Activated naive CD4-positive, alpha-beta T cell treated with anti-CD3 and anti-CD28 coated beads for 36 hours (primary cell): Measurements from ENCODE around the gene ALKBH5. TPM values are rescaled to one million over a fixed set of nuclear protein-coding genes. Genes with fewer than 3 reads are reported as not detected.
A peak's percentile ranks its signal among the peaks of the same experiment; 100 is the strongest.

Source experiments
- CTCF ChIA-PET: fragments of 350-600 bp; sonication (Branson Sonifier 250); formaldehyde crosslinking; loops from one replicate; lab custom pipeline; 2021; ENCODE audit warnings: antibody characterized with exemption; lab: Charles Lee
- DNase-seq: peaks from one replicate; pipeline ENCODE4 v3.0.0-alpha.2; 2020
- H3K27ac Mint-ChIP-seq: one replicate; pipeline ENCODE4 v1.8.0; 2021; ENCODE audit warnings: mild to moderate bottlenecking, mixed read lengths
- H3K27me3 Mint-ChIP-seq: one replicate; pipeline ENCODE4 v1.8.0; 2021; ENCODE audit warnings: low read depth, mixed read lengths
- H3K36me3 Mint-ChIP-seq: one replicate; pipeline ENCODE4 v1.8.0; 2021; ENCODE audit warnings: low read depth, mixed read lengths
- H3K4me1 Mint-ChIP-seq: one replicate; pipeline ENCODE4 v1.8.0; 2021; ENCODE audit warnings: low read depth, mixed read lengths
- H3K4me3 Mint-ChIP-seq: one replicate; pipeline ENCODE4 v1.8.0; 2021; ENCODE audit warnings: mild to moderate bottlenecking, moderate library complexity, mixed read lengths
- H3K9me3 Mint-ChIP-seq: one replicate; pipeline ENCODE4 v1.8.0; 2021; ENCODE audit warnings: mixed read lengths
- intact Hi-C: fragments of 100-400 bp; cut with micrococcal nuclease; formaldehyde crosslinking; loops from one replicate; pipeline ENCODE4 v1.15.1; 2023
- total RNA-seq, 2 experiments: library from RNA; stranded (reverse); gene quantifications; one replicate each; pipeline ENCODE4 v1.2.3, GENCODE V29; 2021

Gene ALKBH5
- total RNA-seq, 2 experiments from 2014 or later = 83.4 to 86.7 TPM

DNA sequence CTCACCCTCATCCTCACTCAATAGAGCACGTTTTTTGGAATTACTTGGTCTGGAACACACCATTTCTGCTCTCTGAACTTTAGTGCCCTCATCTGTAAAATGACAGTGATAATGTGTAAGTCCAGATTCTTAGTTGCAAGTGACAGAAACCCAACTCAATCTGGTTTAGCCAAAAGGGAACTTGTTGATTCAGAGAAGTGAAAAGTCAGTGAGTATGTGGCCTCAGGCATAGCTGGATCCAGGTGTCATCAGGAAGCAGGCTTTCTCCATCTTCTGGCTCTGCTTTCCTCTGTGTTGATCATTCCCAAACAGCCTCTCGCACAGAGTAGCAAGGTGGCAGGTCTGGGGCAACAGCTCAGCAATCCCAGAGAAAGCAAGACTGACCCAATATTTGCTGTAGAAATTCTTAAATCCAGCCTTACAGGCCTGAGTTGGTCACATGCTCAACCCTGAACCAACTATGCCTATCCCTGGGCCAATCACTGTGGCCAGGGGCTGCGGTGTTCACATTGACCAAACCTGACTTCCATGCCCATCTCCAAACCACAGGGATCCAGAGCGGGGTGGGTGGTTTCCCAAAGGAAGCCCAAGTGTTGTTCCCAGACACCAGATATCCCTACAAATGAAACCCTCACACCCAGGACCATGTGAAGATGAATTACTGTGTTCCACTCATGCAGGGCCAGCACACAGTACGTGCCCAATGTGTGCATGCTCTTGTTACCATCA, 23.3 kb upstream of the ALKBH5 start:
- CTCF ChIA-PET = interaction anchor here (0.9 kb wide), 1 partner anchor 13 kb away, joined by 3 read pairs; no protein-coding TSS in a partner anchor
- H3K4me1 Mint-ChIP-seq = peaks cover 6% of the 10 kb centered on the region
- no peaks in the 10 kb centered on the region for H3K36me3 Mint-ChIP-seq
- no peaks in the 10 kb centered on the region for H3K9me3 Mint-ChIP-seq
- H3K27ac Mint-ChIP-seq = no peak overlapping the region
- DNase-seq = no peak
- H3K4me3 Mint-ChIP-seq = no peak overlapping the region
- intact Hi-C loops = no loop called here
- no peaks in the 10 kb centered on the region for H3K27me3 Mint-ChIP-seq

DNA sequence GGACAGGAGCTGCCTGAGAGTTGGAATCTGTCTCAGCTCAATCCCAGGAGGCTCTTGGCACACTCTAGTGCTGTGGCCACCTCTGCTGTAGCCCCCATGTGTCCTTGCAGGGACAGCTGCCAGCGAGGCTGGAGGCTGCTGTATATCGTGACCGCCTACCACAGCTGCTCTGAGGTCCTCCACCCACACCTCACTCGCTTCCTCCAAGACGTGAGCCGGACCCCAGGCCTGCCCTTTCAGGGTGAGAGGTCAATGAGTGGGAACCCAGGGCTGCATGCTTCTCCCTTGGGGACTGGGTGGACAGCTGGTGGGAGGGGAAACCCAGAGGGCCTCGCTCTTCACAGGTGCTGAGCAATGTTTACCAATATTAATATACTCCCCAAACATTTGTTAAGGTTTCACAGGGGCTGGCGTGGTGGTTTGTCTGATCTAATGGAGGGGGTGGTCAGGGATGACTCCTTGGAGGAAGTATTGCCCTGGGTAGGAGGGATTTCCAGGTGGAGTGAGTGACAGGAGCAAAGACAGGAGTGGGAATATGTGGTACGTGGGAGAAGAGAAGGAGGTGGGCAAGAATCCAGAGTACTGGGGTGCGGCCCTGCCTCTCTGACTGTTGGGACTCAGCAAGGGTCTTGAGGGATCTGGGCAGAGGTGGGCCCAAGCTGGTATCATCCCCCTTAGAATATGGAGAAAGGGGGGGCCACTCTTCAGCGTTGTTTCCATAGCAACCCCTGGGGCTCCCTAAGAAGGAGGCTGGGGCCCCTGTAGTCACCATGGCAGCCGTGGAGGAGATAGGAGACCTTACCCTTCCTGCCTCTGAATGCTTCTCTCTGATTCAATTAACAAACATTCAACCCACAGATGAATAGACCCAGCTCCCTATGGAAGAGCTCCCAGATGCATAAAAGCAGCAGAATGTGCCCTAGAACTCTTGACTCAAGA, 22.2 kb upstream of the ALKBH5 start:
- CTCF ChIA-PET = interaction anchor here (0.6 to 1.2 kb wide), 4 partner anchors 9 to 54 kb away, joined by 3 to 4 read pairs (median 3); no protein-coding TSS in a partner anchor
- H3K27me3 Mint-ChIP-seq = no peaks in the 10 kb centered on the region
- no peaks in the 10 kb centered on the region for H3K36me3 Mint-ChIP-seq
- H3K9me3 Mint-ChIP-seq = no peaks in the 10 kb centered on the region
- H3K4me1 Mint-ChIP-seq = peaks cover 6% of the 10 kb centered on the region
- DNase-seq = no peak
- no peak overlapping the region for H3K27ac Mint-ChIP-seq
- H3K4me3 Mint-ChIP-seq = no peak overlapping the region
- intact Hi-C loops = no loop called here

GRCh38 chr17:18163547-18163946, 20.1 kb upstream of the ALKBH5 start:
- Mint-ChIP-seq H3K9me3 (no peaks in the 10 kb centered on the region), H3K27me3 (no peaks in the 10 kb centered on the region), H3K4me1 (peaks cover 2% of the 10 kb centered on the region), H3K27ac (no peak overlapping the region), H3K4me3 (no peak overlapping the region), H3K36me3 (no peaks in the 10 kb centered on the region)
- DNase-seq = no peak
- intact Hi-C loops = no loop called here
- CTCF ChIA-PET = interaction anchor here (0.6 kb wide), 1 partner anchor 19 kb away, joined by 3 read pairs; no protein-coding TSS in a partner anchor

DNA sequence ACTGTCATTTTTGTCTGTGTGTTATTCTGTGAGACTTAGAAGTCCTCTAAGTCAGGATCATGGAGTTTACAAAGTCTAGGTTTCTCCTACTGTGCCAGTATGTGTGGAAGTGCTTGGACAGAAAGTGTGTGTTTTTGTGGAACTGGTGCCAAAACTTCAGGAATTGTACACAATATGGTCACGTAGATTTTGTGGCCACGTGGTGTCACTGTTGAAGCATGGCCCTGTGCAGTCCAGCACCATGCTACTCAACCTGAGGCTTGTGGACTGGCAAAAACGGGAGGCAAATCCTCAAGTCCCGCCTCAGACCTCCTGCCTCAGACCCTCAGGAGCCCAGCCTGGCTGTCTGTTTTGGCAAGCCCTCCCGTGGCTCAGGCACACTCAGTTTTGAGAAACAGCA, 16.7 kb upstream of the ALKBH5 start:
- intact Hi-C loops = no loop called here
- DNase-seq = no peak
- no peaks in the 10 kb centered on the region for H3K27me3 Mint-ChIP-seq
- no peaks in the 10 kb centered on the region for H3K36me3 Mint-ChIP-seq
- CTCF ChIA-PET = no interaction called here
- no peaks in the 10 kb centered on the region for H3K9me3 Mint-ChIP-seq
- H3K4me3 Mint-ChIP-seq = no peak overlapping the region
- H3K4me1 Mint-ChIP-seq = no peaks in the 10 kb centered on the region
- no peak overlapping the region for H3K27ac Mint-ChIP-seq

DNA sequence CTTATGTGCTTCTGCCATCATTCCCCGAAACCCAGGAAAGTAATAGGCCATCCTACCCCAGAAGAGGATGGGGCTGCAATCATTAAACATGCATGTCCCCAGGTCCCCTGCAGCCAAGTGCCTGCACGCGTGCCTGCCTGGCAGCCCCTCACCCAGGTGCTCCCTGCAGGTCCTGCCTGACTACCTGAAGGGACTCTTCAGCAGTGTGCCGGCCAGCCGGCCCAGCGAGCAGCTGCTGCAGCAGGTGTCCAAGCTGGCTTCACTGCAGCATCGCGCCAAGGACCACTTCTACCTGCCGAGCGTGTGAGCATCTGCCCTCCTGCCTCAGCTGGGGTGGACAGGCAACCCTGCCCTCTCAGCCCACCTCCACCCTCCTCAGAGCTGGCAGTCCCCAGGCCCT, 16.2 kb upstream of the ALKBH5 start:
- Mint-ChIP-seq H3K36me3 (no peaks in the 10 kb centered on the region), H3K27me3 (no peaks in the 10 kb centered on the region), H3K4me1 (no peaks in the 10 kb centered on the region), H3K9me3 (no peaks in the 10 kb centered on the region), H3K27ac (no peak overlapping the region), H3K4me3 (no peak overlapping the region)
- intact Hi-C loops = no loop called here
- no peak for DNase-seq
- CTCF ChIA-PET = no interaction called here

- Mint-ChIP-seq H3K4me3 (no peak overlapping the region), H3K4me1 (no peaks in the 10 kb centered on the region), H3K27ac (no peak overlapping the region), H3K9me3 (no peaks in the 10 kb centered on the region), H3K27me3 (no peaks in the 10 kb centered on the region), H3K36me3 (no peaks in the 10 kb centered on the region)
- CTCF ChIA-PET = interaction anchor here (1.6 kb wide), 1 partner anchor 32 kb away, joined by 5 read pairs; no protein-coding TSS in a partner anchor
- intact Hi-C loops = no loop called here
- no peak for DNase-seq
These were observed 10.9 kb upstream of the ALKBH5 start for GRCh38 chr17:18172531-18173278.

DNA sequence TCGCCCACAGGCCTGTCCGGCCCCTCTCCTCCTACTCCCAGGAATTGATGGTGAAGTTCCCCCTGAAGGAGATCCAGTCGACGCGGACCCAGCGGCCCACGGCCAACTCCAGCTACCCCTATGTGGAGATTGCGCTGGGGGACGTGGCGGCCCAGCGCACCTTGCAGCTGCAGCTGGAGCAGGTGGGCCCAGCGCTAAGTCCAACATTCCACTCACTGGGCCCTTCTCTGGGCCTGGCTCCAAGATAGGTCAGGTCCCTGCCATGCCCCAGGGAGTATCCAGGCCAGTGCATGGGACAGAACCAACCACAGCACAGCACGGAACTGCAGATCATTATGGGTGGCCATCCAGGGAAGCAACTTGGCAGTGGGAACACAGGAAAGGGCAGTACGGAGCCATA, 9.9 kb upstream of the ALKBH5 start:
- CTCF ChIA-PET = no interaction called here
- H3K27ac Mint-ChIP-seq = no peak overlapping the region
- DNase-seq = no peak
- H3K27me3 Mint-ChIP-seq = no peaks in the 10 kb centered on the region
- intact Hi-C loops = no loop called here
- no peak overlapping the region for H3K4me3 Mint-ChIP-seq
- H3K36me3 Mint-ChIP-seq = no peaks in the 10 kb centered on the region
- H3K4me1 Mint-ChIP-seq = no peaks in the 10 kb centered on the region
- no peaks in the 10 kb centered on the region for H3K9me3 Mint-ChIP-seq

GRCh38 chr17:18176176-18176575, 7.5 kb upstream of the ALKBH5 start:
- intact Hi-C loops = no loop called here
- CTCF ChIA-PET = no interaction called here
- Mint-ChIP-seq H3K36me3 (no peaks in the 10 kb centered on the region), H3K4me1 (peaks cover 7% of the 10 kb centered on the region), H3K27ac (no peak overlapping the region), H3K4me3 (no peak overlapping the region), H3K27me3 (no peaks in the 10 kb centered on the region), H3K9me3 (no peaks in the 10 kb centered on the region)
- DNase-seq = no peak

DNA sequence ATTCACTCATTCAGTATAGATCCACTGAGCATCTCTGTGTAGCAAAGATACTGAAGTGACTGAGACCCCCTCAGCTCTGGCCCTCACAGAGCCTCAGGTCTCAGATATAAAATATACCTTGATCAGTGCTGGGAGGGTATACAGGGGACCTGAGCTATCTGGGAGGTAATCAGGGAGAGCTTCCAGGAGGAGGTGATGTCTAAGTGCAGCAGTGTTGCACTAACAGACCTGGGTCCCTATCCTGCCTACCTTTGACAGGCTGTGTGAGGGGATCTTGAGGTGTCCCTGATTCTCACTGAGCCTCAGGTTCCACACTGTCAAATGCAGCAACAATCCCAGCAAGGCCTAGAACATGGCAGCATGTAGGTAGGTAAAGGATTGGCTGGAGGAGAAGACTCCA, 6.5 kb upstream of the ALKBH5 start:
- Mint-ChIP-seq H3K4me1 (peaks cover 16% of the 10 kb centered on the region), H3K27me3 (no peaks in the 10 kb centered on the region), H3K4me3 (no peak overlapping the region), H3K9me3 (no peaks in the 10 kb centered on the region), H3K27ac (no peak overlapping the region), H3K36me3 (no peaks in the 10 kb centered on the region)
- intact Hi-C loops = no loop called here
- CTCF ChIA-PET = no interaction called here
- no peak for DNase-seq

DNA sequence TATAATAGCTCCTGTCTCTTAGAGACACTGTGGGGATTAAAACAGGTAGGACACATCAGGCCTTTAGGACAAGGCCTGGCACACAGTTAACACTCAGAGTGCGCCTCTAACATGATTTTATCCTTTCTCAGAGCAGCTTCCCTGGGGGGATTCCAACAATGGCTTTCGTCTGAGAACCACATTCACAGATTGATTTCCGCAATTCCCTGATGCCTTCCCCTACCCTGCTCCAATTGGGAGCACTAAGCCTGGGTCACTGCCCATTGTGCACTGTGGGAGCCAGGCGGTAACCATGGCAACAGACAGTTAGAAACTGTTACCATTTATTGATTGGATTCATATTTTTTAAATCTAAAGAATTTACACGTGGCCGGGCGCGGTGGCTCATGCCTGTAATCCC, 5.9 kb upstream of the ALKBH5 start:
- H3K4me1 Mint-ChIP-seq = peaks cover 18% of the 10 kb centered on the region
- H3K36me3 Mint-ChIP-seq = no peaks in the 10 kb centered on the region
- no peaks in the 10 kb centered on the region for H3K27me3 Mint-ChIP-seq
- H3K4me3 Mint-ChIP-seq = no peak overlapping the region
- H3K27ac Mint-ChIP-seq = no peak overlapping the region
- DNase-seq = no peak
- intact Hi-C loops = no loop called here
- CTCF ChIA-PET = no interaction called here
- no peaks in the 10 kb centered on the region for H3K9me3 Mint-ChIP-seq

DNA sequence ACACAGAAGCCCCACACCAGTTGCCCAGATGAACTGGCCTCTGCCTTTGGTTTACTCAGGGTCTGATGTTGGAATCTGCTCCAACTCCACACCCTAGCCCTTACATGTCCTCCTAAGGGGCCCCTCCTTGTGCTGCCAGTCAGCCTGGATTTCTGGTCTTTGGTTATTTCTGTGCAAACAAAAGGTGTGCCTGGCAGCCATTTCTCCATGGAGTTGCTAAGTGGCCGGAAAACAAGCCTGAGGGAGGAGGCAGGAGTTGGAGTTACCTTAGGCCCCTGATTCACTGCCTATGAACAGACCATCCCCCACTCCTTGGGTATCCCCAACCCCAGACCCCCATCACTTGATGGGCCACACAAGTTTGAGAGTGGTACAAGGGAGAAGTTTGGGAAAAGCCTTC, 4.4 kb upstream of the ALKBH5 start:
- DNase-seq = no peak
- H3K27ac Mint-ChIP-seq = peak overlapping the region; percentile 6
- CTCF ChIA-PET = no interaction called here
- H3K4me3 Mint-ChIP-seq = no peak overlapping the region
- H3K4me1 Mint-ChIP-seq = peaks cover 18% of the 10 kb centered on the region
- H3K27me3 Mint-ChIP-seq = no peaks in the 10 kb centered on the region
- intact Hi-C loops = no loop called here
- H3K9me3 Mint-ChIP-seq = no peaks in the 10 kb centered on the region
- no peaks in the 10 kb centered on the region for H3K36me3 Mint-ChIP-seq

DNA sequence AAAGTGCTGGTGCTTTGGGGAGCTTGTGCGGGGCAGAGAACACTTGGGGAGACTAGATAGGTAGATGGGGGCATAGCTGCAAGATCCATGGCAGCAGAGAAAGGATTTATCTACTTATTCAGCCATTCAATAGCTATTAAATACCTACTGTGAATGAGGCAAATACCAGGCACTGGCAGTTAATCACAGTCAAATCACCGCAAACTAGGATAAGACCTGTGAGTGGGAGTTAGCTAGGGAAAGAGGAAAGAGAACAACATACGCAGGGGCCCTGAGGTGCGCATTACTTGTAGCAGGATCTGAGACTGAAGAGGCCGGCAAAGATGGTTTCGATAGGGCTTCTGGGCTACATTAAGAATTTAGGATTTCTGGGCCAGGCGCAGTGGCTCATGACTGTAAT, 3.8 kb upstream of the ALKBH5 start:
- Mint-ChIP-seq H3K36me3 (peaks cover 4% of the 10 kb centered on the region), H3K27ac (peak overlapping the region; percentile 6), H3K27me3 (no peaks in the 10 kb centered on the region), H3K9me3 (no peaks in the 10 kb centered on the region), H3K4me1 (peaks cover 19% of the 10 kb centered on the region), H3K4me3 (no peak overlapping the region)
- CTCF ChIA-PET = no interaction called here
- intact Hi-C loops = loop anchor here (5.0 to 10.0 kb wide), 3 partner anchors 182 to 705 kb away; partner anchors contain the start of genes MED9 and SHMT1
- no peak for DNase-seq
